Sigmoid colon (tissue), 4 donors: ENCODE results near the gene FAM120AOS.

Experiments used
- EP300 ChIP-seq, 4 donors: sonication (generic); formaldehyde crosslinking; IDR thresholded peaks; one replicate each; pipeline ENCODE4 v1.6.1; 2017; ENCODE audit warnings: antibody characterized with exemption in 4 of 4
- POLR2A ChIP-seq, 2 donors: fragments of 450-650 bp; IDR thresholded peaks; one replicate each; pipeline ENCODE4 v1.6.1; 2016; ENCODE audit warnings: antibody characterized with exemption in 2 of 2, mild to moderate bottlenecking in 2 of 2, moderate library complexity in 2 of 2
- POLR2AphosphoS5 ChIP-seq, 4 donors: sonication (generic); formaldehyde crosslinking; IDR thresholded peaks; one replicate each; pipeline ENCODE4 v1.6.1; 2017; ENCODE audit warnings: antibody characterized with exemption in 4 of 4
- TF ChIP-seq, protein P1 (sequence below), 4 experiments: fragments of 450-650 bp in 3 of 4; fragments of 200-600 bp in 1 of 4; IDR thresholded peaks; one replicate each; pipeline ENCODE4 v1.5.1; 2016 to 2019; ENCODE audit warnings: antibody characterized with exemption in 4 of 4, mild to moderate bottlenecking in 3 of 4, moderate library complexity in 2 of 4

DNA sequence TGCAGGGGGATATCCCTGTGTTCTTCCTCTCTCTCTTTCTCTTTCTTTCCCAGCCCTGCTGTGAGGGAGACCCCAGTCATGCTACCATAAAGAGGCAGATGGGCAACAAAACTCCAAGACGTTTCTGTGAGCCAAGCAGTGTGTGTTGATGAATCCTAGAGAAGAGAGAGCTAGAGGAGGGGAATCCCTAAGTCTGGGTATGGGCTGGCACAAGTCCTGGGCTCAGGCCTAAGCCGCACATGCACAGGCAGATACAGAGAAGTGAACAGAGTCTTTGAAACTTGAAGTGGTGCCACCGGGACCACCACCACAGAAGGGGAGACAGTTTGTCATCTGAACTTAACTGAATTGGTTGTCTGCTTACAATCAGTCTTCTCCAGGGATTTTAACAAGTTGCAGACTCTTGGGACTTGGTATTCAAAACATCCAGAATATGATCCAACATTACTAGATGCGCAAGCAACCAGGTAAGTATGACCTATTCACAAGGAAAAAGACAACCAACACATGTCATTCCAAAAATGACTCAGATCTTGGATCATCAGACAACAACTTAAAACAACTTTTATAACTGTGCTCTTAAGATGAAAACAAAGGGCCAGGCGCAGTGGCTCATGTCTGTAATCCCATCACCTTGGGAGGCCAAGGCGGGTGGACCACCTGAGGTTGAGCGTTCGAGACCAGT is 12.3 kb downstream of the FAM120AOS start:
- TF ChIP-seq, protein P1, sequence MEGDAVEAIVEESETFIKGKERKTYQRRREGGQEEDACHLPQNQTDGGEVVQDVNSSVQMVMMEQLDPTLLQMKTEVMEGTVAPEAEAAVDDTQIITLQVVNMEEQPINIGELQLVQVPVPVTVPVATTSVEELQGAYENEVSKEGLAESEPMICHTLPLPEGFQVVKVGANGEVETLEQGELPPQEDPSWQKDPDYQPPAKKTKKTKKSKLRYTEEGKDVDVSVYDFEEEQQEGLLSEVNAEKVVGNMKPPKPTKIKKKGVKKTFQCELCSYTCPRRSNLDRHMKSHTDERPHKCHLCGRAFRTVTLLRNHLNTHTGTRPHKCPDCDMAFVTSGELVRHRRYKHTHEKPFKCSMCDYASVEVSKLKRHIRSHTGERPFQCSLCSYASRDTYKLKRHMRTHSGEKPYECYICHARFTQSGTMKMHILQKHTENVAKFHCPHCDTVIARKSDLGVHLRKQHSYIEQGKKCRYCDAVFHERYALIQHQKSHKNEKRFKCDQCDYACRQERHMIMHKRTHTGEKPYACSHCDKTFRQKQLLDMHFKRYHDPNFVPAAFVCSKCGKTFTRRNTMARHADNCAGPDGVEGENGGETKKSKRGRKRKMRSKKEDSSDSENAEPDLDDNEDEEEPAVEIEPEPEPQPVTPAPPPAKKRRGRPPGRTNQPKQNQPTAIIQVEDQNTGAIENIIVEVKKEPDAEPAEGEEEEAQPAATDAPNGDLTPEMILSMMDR (IDR thresholded peaks at IDR 0.05) = no peak
- no peak for TF ChIP-seq POLR2AphosphoS5 (IDR thresholded peaks at IDR 0.05)
- TF ChIP-seq POLR2A (IDR thresholded peaks at IDR 0.05) = no peak
- TF ChIP-seq EP300 (IDR thresholded peaks at IDR 0.05) = no peak
